WTC11 (cell line): ENCODE results near the gene MTCL1. TPM values are rescaled to one million over a fixed set of nuclear protein-coding genes. Genes with fewer than 3 reads are reported as not detected.

ENCODE experiments used
- ATAC-seq: fragments of 200-7000 bp; cut with Tn5 transposase; 2 replicates; pipeline ENCODE4 v1.10.0; 2021; ENCODE audit warnings: mild to moderate bottlenecking, moderate library complexity
- CTCF ChIA-PET: fragments of 300-600 bp; sonication (Branson Sonifier 250); formaldehyde crosslinking; loops from one replicate; lab custom pipeline; 2021; ENCODE audit warnings: antibody characterized with exemption; lab: Charles Lee
- POLR2A ChIA-PET: fragments of 350-600 bp; sonication (Branson Sonifier 250); formaldehyde crosslinking; loops from one replicate; lab custom pipeline; 2021; ENCODE audit warnings: antibody characterized with exemption; lab: Charles Lee
- DNase-seq: peaks from one replicate; pipeline ENCODE4 v3.0.0; 2021; ENCODE audit warnings: low spot score
- H3K27ac Mint-ChIP-seq: 2 replicates; pipeline ENCODE4 v1.8.0; 2021; ENCODE audit warnings: mixed read lengths
- H3K27me3 Mint-ChIP-seq: 2 replicates; pipeline ENCODE4 v1.8.0; 2021; ENCODE audit warnings: low read depth, mild to moderate bottlenecking, moderate library complexity, mixed read lengths
- H3K36me3 Mint-ChIP-seq: 2 replicates; pipeline ENCODE4 v1.8.0; 2021; ENCODE audit warnings: mixed read lengths
- H3K4me1 Mint-ChIP-seq: 2 replicates; pipeline ENCODE4 v1.8.0; 2022; ENCODE audit warnings: mixed read lengths
- H3K4me3 Mint-ChIP-seq: 2 replicates; pipeline ENCODE4 v1.8.0; 2021; ENCODE audit warnings: mild to moderate bottlenecking, moderate library complexity, mixed read lengths
- H3K9me3 Mint-ChIP-seq: 2 replicates; pipeline ENCODE4 v1.8.0; 2021; ENCODE audit warnings: mixed read lengths
- ARID4B ChIP-seq: sonication (generic); formaldehyde crosslinking; IDR thresholded peaks from 2 replicates; pipeline ENCODE4 v1.8.0; 2023; ENCODE audit warnings: missing genetic modification reagents, mild to moderate bottlenecking, borderline replicate concordance
- ATF1 ChIP-seq: sonication (generic); formaldehyde crosslinking; IDR thresholded peaks from 2 replicates; pipeline ENCODE4 v1.8.1; 2023; ENCODE audit warnings: mild to moderate bottlenecking, moderate library complexity, missing genetic modification reagents
- CREM ChIP-seq: sonication (generic); formaldehyde crosslinking; IDR thresholded peaks from 2 replicates; pipeline ENCODE4 v1.8.1; 2022; ENCODE audit warnings: mild to moderate bottlenecking, missing genetic modification reagents, moderate library complexity
- EMX1 ChIP-seq: fragments of 250-450 bp; sonication (Bioruptor Pico); IDR thresholded peaks from 2 replicates; pipeline ENCODE4 v1.8.0; 2021; ENCODE audit warnings: mild to moderate bottlenecking
- GRHL2 ChIP-seq: fragments of 250-450 bp; sonication (Bioruptor Pico); IDR thresholded peaks from 2 replicates; pipeline ENCODE4 v1.8.0; 2022; ENCODE audit warnings: mild to moderate bottlenecking, moderate library complexity; ENCODE audit not compliant: insufficient replicate concordance, severe bottlenecking
- HMGA2 ChIP-seq: fragments of 250-450 bp; sonication (Bioruptor Pico); IDR thresholded peaks from 2 replicates; pipeline ENCODE4 v1.4.0; 2021; ENCODE audit warnings: mild to moderate bottlenecking, moderate library complexity
- IRF1 ChIP-seq: sonication (generic); formaldehyde crosslinking; IDR thresholded peaks from 2 replicates; pipeline ENCODE4 v1.8.0; 2023; ENCODE audit warnings: missing genetic modification reagents
- JUN ChIP-seq: sonication (generic); formaldehyde crosslinking; IDR thresholded peaks from 2 replicates; pipeline ENCODE4 v1.8.0; 2023; ENCODE audit warnings: mild to moderate bottlenecking, missing genetic modification reagents
- MAX ChIP-seq: sonication (generic); formaldehyde crosslinking; IDR thresholded peaks from 2 replicates; pipeline ENCODE4 v1.8.0; 2022; ENCODE audit warnings: mild to moderate bottlenecking, missing genetic modification reagents
- NFE2L1 ChIP-seq: sonication (generic); formaldehyde crosslinking; IDR thresholded peaks from 2 replicates; pipeline ENCODE4 v1.8.1; 2023; ENCODE audit warnings: missing genetic modification reagents
- RELA ChIP-seq: sonication (generic); formaldehyde crosslinking; IDR thresholded peaks from 2 replicates; pipeline ENCODE4 v1.8.1; 2022; ENCODE audit warnings: missing genetic modification reagents, mild to moderate bottlenecking, borderline replicate concordance
- RORB ChIP-seq: fragments of 250-450 bp; sonication (Bioruptor Pico); IDR thresholded peaks from 2 replicates; pipeline ENCODE4 v1.9.0; 2021; ENCODE audit warnings: mild to moderate bottlenecking
- USF2 ChIP-seq: sonication (generic); formaldehyde crosslinking; IDR thresholded peaks from 2 replicates; pipeline ENCODE4 v1.8.1; 2023; ENCODE audit warnings: mild to moderate bottlenecking, missing genetic modification reagents, moderate library complexity
- ZNF138 ChIP-seq: sonication (generic); formaldehyde crosslinking; conservative IDR thresholded peaks from 2 replicates; pipeline ENCODE4 v1.8.1; 2022; ENCODE audit warnings: mild to moderate bottlenecking, moderate library complexity, missing genetic modification reagents
- total RNA-seq: library from RNA; stranded (reverse); gene quantifications from 3 replicates; pipeline ENCODE4 v1.2.3, GENCODE V29; 2021
- TF ChIP-seq, protein P1 (sequence below): sonication (generic); formaldehyde crosslinking; IDR thresholded peaks from 2 replicates; pipeline ENCODE4 v1.8.1; 2022; ENCODE audit warnings: low read depth, missing genetic modification reagents, borderline replicate concordance
- TF ChIP-seq, protein P2 (sequence below): fragments of 250-450 bp; sonication (Bioruptor Pico); IDR thresholded peaks from 2 replicates; pipeline ENCODE4 v1.9.0; 2021; ENCODE audit warnings: moderate library complexity, mild to moderate bottlenecking, inconsistent platforms, borderline replicate concordance
- TF ChIP-seq, protein P3 (sequence below): sonication (generic); formaldehyde crosslinking; IDR thresholded peaks from 2 replicates; pipeline ENCODE4 v1.8.0; 2022; ENCODE audit warnings: mild to moderate bottlenecking, missing genetic modification reagents
- TF ChIP-seq, protein P4 (sequence below): sonication (generic); formaldehyde crosslinking; IDR thresholded peaks from 2 replicates; pipeline ENCODE4 v1.8.1; 2023; ENCODE audit warnings: mild to moderate bottlenecking, missing genetic modification reagents, moderate library complexity
- TF ChIP-seq, protein P5 (sequence below): sonication (generic); formaldehyde crosslinking; IDR thresholded peaks from 2 replicates; pipeline ENCODE4 v1.8.1; 2022; ENCODE audit warnings: low read depth, mild to moderate bottlenecking, moderate library complexity, missing genetic modification reagents, borderline replicate concordance
- TF ChIP-seq, protein P6 (sequence below): fragments of 250-450 bp; sonication (Bioruptor Pico); IDR thresholded peaks from 2 replicates; pipeline ENCODE4 v2.1.2; 2022; ENCODE audit warnings: mild to moderate bottlenecking, moderate library complexity

MTCL1 gene
- total RNA-seq, 1 experiment from 2014 or later = 64.3 TPM

- TF ChIP-seq ZNF138 (CRISPR knock-in tag) (no peak), GRHL2 (CRISPR knock-in tag) (no peak), JUN (CRISPR knock-in tag) (no peak), CREM (CRISPR knock-in tag) (no peak), EMX1 (CRISPR knock-in tag) (no peak), RORB (CRISPR knock-in tag) (no peak), RELA (CRISPR knock-in tag) (no peak), NFE2L1 (CRISPR knock-in tag) (no peak), ATF1 (CRISPR knock-in tag) (no peak), MAX (no peak)
- TF ChIP-seq, protein P1, sequence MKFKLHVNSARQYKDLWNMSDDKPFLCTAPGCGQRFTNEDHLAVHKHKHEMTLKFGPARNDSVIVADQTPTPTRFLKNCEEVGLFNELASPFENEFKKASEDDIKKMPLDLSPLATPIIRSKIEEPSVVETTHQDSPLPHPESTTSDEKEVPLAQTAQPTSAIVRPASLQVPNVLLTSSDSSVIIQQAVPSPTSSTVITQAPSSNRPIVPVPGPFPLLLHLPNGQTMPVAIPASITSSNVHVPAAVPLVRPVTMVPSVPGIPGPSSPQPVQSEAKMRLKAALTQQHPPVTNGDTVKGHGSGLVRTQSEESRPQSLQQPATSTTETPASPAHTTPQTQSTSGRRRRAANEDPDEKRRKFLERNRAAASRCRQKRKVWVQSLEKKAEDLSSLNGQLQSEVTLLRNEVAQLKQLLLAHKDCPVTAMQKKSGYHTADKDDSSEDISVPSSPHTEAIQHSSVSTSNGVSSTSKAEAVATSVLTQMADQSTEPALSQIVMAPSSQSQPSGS = no peak
- TF ChIP-seq, protein P2, sequence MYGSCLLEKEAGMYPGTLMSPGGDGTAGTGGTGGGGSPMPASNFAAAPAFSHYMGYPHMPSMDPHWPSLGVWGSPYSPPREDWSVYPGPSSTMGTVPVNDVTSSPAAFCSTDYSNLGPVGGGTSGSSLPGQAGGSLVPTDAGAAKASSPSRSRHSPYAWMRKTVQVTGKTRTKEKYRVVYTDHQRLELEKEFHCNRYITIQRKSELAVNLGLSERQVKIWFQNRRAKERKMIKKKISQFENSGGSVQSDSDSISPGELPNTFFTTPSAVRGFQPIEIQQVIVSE (CRISPR knock-in tag) = no peak
- TF ChIP-seq, protein P3, sequence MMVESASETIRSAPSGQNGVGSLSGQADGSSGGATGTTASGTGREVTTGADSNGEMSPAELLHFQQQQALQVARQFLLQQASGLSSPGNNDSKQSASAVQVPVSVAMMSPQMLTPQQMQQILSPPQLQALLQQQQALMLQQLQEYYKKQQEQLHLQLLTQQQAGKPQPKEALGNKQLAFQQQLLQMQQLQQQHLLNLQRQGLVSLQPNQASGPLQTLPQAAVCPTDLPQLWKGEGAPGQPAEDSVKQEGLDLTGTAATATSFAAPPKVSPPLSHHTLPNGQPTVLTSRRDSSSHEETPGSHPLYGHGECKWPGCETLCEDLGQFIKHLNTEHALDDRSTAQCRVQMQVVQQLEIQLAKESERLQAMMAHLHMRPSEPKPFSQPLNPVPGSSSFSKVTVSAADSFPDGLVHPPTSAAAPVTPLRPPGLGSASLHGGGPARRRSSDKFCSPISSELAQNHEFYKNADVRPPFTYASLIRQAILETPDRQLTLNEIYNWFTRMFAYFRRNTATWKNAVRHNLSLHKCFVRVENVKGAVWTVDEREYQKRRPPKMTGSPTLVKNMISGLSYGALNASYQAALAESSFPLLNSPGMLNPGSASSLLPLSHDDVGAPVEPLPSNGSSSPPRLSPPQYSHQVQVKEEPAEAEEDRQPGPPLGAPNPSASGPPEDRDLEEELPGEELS (CRISPR knock-in tag) = no peak
- TF ChIP-seq, protein P4, sequence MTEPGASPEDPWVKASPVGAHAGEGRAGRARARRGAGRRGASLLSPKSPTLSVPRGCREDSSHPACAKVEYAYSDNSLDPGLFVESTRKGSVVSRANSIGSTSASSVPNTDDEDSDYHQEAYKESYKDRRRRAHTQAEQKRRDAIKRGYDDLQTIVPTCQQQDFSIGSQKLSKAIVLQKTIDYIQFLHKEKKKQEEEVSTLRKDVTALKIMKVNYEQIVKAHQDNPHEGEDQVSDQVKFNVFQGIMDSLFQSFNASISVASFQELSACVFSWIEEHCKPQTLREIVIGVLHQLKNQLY (CRISPR knock-in tag) = no peak
- TF ChIP-seq, protein P5, sequence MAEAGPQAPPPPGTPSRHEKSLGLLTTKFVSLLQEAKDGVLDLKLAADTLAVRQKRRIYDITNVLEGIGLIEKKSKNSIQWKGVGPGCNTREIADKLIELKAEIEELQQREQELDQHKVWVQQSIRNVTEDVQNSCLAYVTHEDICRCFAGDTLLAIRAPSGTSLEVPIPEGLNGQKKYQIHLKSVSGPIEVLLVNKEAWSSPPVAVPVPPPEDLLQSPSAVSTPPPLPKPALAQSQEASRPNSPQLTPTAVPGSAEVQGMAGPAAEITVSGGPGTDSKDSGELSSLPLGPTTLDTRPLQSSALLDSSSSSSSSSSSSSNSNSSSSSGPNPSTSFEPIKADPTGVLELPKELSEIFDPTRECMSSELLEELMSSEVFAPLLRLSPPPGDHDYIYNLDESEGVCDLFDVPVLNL = no peak
- TF ChIP-seq, protein P6, sequence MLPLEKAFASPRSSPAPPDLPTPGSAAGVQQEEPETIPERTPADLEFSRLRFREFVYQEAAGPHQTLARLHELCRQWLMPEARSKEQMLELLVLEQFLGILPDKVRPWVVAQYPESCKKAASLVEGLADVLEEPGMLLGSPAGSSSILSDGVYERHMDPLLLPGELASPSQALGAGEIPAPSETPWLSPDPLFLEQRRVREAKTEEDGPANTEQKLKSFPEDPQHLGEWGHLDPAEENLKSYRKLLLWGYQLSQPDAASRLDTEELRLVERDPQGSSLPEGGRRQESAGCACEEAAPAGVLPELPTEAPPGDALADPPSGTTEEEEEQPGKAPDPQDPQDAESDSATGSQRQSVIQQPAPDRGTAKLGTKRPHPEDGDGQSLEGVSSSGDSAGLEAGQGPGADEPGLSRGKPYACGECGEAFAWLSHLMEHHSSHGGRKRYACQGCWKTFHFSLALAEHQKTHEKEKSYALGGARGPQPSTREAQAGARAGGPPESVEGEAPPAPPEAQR (CRISPR knock-in tag) = no peak
- TF ChIP-seq, all 79 proteins: peak for 0
- Mint-ChIP-seq H3K27ac (no peak overlapping the region), H3K36me3 (no peaks in the 10 kb centered on the region), H3K4me3 (no peak overlapping the region), H3K4me1 (peaks cover 14% of the 10 kb centered on the region), H3K27me3 (no peaks in the 10 kb centered on the region), H3K9me3 (peaks cover 7% of the 10 kb centered on the region; the same call in 1 of the 2 replicates)
- ATAC-seq (no peak), DNase-seq (no peak)
- ChIA-PET CTCF (no interaction called here), POLR2A (no interaction called here)
Measured at GRCh38 chr18:8675057-8675456, 30.3 kb upstream of the MTCL1 start.

DNA sequence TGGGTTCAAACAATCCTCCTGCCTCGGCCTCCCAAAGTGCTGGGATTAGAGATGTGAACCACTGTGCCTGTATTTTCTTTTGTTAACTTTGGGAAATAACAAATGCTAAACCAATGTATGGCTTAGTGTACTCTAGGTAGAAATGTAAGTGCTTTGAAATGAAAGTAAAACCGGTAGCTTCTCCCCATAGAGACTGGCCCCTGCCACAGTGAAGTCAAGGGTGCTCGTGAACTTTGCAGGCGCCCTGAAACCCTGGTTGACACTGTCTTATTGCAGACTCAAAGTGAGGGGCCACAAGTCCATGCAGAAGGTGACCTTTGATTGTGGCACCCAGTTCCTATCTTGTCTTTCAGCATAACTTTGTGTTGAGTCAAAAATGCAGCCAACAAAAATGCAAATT lies 24.2 kb upstream of the MTCL1 start:
- no peaks in the 10 kb centered on the region for H3K36me3 Mint-ChIP-seq
- H3K27me3 Mint-ChIP-seq = no peaks in the 10 kb centered on the region; the same call in 1 of the 2 replicates
- ChIA-PET POLR2A (interaction anchor here (0.7 kb wide), 1 partner anchor 8 kb away, joined by 3 read pairs; no protein-coding TSS in a partner anchor), CTCF (no interaction called here)
- H3K4me1 Mint-ChIP-seq = peaks cover 15% of the 10 kb centered on the region
- H3K9me3 Mint-ChIP-seq = no peaks in the 10 kb centered on the region
- no peak overlapping the region for H3K27ac Mint-ChIP-seq
- no peak overlapping the region for H3K4me3 Mint-ChIP-seq
- DNase-seq = no peak
- ATAC-seq = no peak
- TF ChIP-seq HMGA2 (CRISPR knock-in tag) (no peak), ARID4B (CRISPR knock-in tag) (no peak), IRF1 (CRISPR knock-in tag) (no peak), ZNF138 (CRISPR knock-in tag) (no peak), USF2 (CRISPR knock-in tag) (no peak)
